NK-92 treated with Interleukin-12 subunit alpha and Interleukin-12 subunit beta, amount 100 ng/mL, for 24 hours (cell line): ENCODE results near the gene RNF34.

Experiments used
- DNase-seq: peaks from one replicate; lab custom pipeline; 2025; lab: John Stamatoyannopoulos, UW

The RNF34 gene

DNA sequence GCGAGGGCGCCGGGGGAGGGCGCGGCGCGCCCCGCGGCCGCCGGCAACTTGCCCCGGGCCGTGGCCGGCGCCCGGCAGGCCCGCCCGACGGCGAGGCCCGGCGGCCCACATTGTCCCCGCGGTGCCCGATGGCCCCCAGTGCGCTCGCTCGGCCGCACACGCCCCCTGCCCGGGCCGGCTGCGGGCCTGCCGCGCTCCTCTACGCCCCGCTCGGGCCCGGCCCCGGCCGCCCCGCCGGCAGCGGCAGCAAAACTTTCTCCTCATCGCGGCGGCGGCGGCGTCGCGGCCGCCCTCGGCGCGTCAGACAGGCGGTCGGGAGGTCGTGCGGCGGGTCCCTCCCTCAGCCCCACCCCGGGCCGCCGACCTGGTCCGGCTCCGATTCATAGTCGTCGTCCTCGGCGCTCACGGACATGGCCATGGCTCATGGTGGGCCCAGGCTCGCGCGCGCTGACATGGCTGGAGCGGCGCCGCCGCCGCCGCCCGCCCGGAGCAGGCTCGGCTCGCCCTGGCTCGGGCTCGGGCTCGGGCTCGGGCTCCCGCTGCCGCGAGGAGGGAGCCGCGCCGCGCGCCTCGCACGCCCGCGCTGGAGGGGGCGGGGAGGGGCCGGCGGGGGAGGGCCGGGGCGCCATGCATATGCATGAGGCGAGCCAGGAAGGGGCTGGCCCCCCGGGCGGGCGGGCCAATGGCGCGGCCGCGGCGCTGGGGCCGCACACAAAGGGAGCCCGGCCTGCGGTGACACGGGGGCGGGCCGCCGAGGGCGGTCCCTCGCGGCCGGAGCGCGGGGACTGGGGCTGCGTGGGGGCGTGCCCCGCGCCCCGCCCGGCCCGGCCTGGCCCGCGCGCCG is 67.1 kb downstream of the RNF34 start:
- peak; percentile 78 for DNase-seq

DNA sequence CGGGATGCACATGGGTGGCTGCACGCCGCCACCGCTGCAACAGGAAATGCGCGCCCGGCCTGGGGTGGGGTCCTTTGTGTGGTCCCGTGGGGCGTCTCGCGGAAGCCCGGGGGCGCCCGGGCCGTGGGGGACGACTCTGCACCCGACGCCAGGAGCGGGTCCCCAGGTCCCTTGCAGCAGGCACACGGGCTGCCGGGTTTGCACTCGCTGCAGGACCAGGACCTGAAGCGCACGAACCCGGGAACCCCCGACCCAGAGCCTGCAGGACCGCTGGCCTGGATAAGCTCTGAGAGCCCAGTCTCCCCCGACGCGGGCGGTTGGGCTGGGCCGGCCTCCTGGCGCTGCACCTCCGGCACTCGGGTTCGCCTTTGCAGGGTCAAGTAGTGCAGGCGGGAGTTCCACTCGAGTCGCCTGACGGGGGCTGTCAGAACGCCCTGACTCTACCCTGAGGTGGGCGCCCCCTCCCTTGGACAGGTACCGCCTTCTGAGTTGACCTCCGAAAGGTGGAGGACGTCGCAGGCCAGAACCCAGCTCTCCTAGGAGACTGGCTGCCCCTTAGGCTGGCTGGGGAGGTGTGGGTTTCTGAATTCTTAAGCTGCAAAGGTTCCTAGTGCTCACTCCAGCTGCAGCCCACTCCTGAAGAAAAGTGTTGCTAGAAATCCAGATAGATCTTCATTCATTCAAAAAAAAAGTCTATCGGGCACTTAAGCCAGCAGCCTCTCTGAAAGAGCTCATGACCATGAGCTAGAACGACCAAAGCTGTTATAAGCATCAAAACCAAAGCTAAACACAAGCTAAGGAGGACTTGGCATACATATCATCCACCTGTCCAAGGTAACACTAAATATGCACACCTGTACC is 68.0 kb downstream of the RNF34 start:
- DNase-seq, result no peak

DNA sequence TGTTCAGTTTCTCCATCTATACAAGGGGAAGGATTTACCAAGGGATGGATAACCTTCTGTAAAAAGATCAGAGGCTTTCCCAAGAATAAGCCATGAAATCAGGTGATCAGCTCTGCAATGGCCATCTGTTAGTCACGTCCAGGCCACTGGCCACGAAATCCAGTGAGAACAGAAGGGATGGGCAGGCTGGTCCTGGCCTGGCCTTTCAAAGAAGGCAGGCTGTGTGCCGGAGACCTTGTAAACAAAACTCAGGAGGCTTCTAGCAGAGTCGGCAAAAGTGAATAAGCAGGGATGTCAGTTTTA is 68.5 kb downstream of the RNF34 start:
- DNase-seq, result no peak

DNA sequence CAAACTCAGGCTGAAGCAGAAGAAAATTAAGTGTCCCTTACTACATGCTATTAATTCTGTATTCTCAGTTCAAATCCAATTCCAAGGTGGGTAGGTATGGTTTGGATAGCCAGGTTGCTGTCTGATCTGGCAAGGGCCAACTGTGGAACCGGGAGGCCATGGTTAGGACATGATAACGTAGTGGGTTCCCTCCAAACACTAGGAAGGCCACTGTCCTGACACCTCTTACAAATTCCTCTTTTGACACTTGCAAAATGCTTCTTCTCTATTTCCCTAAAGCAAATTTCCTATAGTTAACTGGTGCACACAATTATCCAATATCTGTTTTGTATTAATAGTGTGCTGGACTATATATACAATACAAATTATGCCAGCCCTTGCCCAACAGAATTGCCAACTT is 70.8 kb downstream of the RNF34 start:
- DNase-seq, result no peak

DNA sequence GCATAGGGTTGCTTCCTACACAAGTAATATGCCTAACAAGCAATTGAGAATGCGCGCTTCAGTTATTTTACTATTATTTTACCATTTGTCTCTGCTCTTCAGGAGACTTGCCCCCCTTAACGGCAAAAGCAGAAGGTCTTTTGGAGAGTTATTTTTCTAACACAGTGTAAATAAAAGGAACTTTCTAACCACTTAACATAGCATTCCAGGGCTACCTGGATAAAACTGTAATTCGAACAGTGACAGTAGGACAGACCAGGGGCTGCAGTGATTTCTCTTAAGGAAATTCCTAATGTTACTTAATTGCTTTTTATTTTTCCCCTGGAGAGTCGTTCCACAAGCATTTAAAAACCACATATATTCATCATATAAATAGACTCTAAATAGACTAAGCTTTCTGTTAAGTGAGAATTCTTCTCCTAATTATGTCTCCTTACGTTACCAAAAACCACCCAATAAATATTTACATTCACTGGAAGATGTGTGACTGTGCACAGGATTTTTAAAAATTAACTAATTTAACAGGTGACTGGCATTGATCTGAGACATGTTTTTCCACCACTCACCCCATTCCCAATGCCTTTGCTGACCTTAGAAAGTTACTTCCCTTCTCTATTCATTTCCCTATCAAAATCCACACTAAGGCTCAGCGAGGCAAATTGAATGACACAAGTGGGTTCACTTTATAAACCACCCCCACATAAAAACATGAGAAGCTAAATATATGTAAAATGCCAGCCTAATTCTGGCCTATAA is 72.4 kb downstream of the RNF34 start:
- DNase-seq, result no peak
